ENCODE data around the gene SLC6A17.

SLC6A17 gene

DNA sequence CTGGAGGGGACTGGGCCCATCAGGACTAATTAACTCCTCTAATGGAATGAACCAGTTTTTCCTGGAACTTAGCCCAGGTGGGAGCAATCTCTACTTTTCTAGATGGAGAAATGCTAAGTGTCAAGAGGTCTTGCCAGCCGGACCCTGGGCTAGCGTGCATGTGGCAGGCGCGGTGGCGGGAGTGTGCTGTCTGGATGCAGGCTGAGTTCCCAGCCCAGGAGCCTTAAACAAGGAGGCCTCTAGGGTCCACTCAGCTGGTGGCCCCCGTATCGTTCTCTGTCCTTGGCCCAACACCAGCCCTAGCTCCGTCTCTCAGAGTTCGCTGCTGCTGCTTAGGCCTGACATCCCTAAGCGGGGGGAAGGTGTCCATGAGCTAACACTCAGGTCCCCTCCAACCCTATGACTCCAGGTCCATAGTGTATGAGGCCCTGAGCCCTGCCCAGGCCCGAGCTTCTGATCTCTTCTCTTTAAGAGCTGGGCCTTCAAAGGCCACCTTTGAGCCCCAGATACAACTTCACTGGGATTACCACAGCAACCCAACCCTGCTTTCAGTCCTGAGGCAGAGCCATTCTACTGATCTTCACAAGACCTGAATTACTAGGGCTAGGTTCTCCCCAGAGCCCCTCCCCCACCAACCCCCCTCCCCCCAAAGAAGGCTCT, 56.1 kb downstream of the SLC6A17 start:
- Histone ChIP-seq H3K27me3 (ENCODE audit: insufficient read depth, poor library complexity, severe bottlenecking) (peaks cover 7% of the 10 kb centered on the region), H3K4me3 (replicated peaks; ENCODE audit: insufficient read depth, low read length) (no peak overlapping the region), H3K27ac (replicated peaks) (no peak overlapping the region)
- TF ChIP-seq, protein P1, sequence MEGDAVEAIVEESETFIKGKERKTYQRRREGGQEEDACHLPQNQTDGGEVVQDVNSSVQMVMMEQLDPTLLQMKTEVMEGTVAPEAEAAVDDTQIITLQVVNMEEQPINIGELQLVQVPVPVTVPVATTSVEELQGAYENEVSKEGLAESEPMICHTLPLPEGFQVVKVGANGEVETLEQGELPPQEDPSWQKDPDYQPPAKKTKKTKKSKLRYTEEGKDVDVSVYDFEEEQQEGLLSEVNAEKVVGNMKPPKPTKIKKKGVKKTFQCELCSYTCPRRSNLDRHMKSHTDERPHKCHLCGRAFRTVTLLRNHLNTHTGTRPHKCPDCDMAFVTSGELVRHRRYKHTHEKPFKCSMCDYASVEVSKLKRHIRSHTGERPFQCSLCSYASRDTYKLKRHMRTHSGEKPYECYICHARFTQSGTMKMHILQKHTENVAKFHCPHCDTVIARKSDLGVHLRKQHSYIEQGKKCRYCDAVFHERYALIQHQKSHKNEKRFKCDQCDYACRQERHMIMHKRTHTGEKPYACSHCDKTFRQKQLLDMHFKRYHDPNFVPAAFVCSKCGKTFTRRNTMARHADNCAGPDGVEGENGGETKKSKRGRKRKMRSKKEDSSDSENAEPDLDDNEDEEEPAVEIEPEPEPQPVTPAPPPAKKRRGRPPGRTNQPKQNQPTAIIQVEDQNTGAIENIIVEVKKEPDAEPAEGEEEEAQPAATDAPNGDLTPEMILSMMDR (IDR thresholded peaks at IDR 0.05; ENCODE audit: insufficient read depth, low read length): no peak
- TF ChIP-seq, protein P2, sequence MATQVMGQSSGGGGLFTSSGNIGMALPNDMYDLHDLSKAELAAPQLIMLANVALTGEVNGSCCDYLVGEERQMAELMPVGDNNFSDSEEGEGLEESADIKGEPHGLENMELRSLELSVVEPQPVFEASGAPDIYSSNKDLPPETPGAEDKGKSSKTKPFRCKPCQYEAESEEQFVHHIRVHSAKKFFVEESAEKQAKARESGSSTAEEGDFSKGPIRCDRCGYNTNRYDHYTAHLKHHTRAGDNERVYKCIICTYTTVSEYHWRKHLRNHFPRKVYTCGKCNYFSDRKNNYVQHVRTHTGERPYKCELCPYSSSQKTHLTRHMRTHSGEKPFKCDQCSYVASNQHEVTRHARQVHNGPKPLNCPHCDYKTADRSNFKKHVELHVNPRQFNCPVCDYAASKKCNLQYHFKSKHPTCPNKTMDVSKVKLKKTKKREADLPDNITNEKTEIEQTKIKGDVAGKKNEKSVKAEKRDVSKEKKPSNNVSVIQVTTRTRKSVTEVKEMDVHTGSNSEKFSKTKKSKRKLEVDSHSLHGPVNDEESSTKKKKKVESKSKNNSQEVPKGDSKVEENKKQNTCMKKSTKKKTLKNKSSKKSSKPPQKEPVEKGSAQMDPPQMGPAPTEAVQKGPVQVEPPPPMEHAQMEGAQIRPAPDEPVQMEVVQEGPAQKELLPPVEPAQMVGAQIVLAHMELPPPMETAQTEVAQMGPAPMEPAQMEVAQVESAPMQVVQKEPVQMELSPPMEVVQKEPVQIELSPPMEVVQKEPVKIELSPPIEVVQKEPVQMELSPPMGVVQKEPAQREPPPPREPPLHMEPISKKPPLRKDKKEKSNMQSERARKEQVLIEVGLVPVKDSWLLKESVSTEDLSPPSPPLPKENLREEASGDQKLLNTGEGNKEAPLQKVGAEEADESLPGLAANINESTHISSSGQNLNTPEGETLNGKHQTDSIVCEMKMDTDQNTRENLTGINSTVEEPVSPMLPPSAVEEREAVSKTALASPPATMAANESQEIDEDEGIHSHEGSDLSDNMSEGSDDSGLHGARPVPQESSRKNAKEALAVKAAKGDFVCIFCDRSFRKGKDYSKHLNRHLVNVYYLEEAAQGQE (IDR thresholded peaks at IDR 0.05; ENCODE audit: insufficient replicate concordance, low read depth): no peak
- TF ChIP-seq GABPA (IDR thresholded peaks at IDR 0.05; ENCODE audit: low read depth) (no peak), POLR2AphosphoS5 (IDR thresholded peaks at IDR 0.05; ENCODE audit: low read depth) (no peak), SPI1 (IDR thresholded peaks at IDR 0.05; ENCODE audit: borderline replicate concordance, low read depth) (no peak)
- no peak for DNase-seq (ENCODE audit: low read depth in 1 of 2, low spot score in 1 of 2)

DNA sequence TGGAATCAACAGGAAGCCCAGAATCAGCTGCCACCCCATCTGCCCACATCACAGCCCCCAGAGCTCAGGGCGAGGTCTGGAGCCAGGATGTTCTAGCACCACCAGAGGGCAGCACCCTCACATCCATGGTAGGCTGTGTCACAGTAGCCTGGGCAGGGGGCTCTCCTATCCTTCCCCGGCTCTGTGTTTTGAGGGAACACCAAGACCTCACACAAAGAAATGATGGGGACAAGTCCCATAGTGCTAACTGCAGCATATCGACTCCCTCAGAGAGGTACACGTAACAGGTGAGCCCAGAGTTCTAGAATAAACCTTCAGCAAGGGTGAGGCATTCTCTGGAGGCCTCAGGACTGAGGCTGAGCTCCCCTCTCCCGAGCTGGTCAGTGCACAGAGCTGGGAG, 57.5 kb downstream of the SLC6A17 start:
- Histone ChIP-seq H3K27me3 (ENCODE audit: insufficient read depth, poor library complexity, severe bottlenecking) (peaks cover 7% of the 10 kb centered on the region), H3K4me3 (replicated peaks; ENCODE audit: insufficient read depth, low read length) (no peak overlapping the region), H3K27ac (replicated peaks) (no peak overlapping the region)
- peak in 1 of 2 experiments; percentile 53 for DNase-seq (ENCODE audit: low read depth in 1 of 2, low spot score in 1 of 2)
- TF ChIP-seq GABPA (IDR thresholded peaks at IDR 0.05; ENCODE audit: low read depth): no peak
- TF ChIP-seq, protein P1 (IDR thresholded peaks at IDR 0.05; ENCODE audit: insufficient read depth, low read length): peak; percentile 79

DNA sequence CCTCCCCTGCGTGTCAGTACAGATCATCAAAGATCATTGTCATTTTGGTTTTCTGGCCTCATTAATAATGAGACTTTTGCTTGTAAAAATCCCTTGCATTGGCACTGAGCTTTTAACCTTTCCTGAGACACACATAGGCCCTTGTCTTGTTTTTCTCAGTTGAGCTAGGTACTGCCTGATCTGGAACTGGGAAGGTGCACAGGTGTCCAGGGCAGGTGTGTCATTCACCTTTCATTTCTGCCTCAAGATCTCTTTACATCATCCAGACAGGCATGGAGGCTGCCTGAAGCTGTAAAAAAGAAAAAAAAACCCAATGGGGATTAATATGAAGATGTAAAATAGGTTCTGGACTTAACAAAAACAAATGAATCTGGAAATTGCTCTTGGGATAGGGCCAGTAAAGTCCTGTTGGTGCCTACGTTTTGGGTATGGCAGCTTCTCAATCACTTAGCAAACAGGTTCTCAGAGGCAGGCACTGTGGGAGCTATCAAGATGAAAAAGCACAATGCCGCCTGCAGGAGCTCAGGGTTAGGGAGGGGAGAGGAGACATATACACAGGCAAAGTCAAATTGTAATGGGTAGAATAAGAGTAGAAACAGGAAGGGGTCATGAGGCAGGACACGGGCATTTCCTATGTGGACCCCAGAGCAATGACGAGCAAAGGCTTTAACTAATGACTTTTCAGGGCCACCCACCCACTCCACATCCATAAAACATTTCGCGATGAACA, 58.8 kb downstream of the SLC6A17 start:
- no peak overlapping the region; the same call in 1 of the 2 replicates for H3K27ac ChIP-seq (replicated peaks)
- H3K27me3 ChIP-seq (ENCODE audit: insufficient read depth, poor library complexity, severe bottlenecking): peaks cover 7% of the 10 kb centered on the region
- no peak for DNase-seq (ENCODE audit: low read depth in 1 of 2, low spot score in 1 of 2)
- H3K4me3 ChIP-seq (replicated peaks; ENCODE audit: insufficient read depth, low read length): no peak overlapping the region
- TF ChIP-seq, protein P1 (IDR thresholded peaks at IDR 0.05; ENCODE audit: insufficient read depth, low read length): no peak
- TF ChIP-seq SPI1 (IDR thresholded peaks at IDR 0.05; ENCODE audit: borderline replicate concordance, low read depth) (no peak), GABPA (IDR thresholded peaks at IDR 0.05; ENCODE audit: low read depth) (no peak), POLR2AphosphoS5 (IDR thresholded peaks at IDR 0.05; ENCODE audit: low read depth) (no peak)
- TF ChIP-seq, protein P2 (IDR thresholded peaks at IDR 0.05; ENCODE audit: insufficient replicate concordance, low read depth): no peak
